Retinal pigment epithelial cell (primary cell): ENCODE data around the gene CHD2.

ENCODE experiments used
- DNase-seq: peaks from one replicate; pipeline ENCODE4 v3.0.0-alpha.2; 2010; ENCODE audit warnings: low read depth
- H3K4me3 ChIP-seq: 2 replicates; pipeline ENCODE4 v1.5.1; 2011; ENCODE audit warnings: mild to moderate bottlenecking, low read length, control low read depth, moderate library complexity
- TF ChIP-seq, protein P1 (sequence below): conservative IDR thresholded peaks from 2 replicates; pipeline ENCODE4 v1.5.1; 2011; ENCODE audit warnings: low read depth, low read length, control low read depth, inconsistent platforms

Gene CHD2

DNA sequence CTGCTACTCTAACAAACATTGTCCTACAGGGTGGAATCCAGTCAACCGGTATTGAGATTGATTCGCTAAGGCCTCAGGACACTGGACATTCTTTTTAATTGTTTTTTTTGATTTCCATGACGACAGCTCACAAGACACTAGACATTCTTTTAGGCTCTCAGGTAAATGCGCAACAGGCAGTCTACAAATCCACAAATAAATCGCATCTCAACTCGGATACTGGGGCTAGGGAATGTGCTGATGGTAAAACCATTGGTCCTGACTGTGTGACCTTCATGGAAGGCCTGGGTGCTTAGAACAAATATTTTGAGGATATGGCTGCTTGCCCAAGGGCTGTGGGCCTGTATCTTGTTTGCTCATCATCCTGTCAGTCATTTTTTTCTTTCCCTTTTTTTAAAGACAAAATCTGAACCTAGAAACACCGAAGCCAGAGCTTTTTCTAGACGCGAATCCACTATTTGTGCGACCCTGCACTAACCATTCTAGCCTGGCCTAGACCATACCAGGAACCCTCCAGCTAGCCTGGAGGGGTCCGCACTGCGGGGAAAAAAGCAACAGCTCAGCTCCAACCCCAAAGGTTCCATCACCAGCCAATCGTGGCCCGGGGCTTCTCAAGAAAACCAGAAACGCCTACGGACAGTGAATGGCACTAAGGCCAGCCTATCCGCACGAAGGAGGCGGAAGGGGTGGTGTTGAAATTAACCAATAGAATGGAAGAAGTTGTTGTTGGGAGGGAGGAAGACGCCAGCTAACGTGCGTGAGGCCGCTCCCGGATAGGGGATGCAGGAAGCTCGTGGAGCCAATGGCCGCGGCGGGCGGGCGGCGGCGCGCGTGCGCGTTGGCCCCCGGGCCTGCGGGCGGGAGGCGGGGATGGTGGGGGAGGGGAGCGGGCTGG, 18.1 kb upstream of the CHD2 start:
- TF ChIP-seq, protein P1, sequence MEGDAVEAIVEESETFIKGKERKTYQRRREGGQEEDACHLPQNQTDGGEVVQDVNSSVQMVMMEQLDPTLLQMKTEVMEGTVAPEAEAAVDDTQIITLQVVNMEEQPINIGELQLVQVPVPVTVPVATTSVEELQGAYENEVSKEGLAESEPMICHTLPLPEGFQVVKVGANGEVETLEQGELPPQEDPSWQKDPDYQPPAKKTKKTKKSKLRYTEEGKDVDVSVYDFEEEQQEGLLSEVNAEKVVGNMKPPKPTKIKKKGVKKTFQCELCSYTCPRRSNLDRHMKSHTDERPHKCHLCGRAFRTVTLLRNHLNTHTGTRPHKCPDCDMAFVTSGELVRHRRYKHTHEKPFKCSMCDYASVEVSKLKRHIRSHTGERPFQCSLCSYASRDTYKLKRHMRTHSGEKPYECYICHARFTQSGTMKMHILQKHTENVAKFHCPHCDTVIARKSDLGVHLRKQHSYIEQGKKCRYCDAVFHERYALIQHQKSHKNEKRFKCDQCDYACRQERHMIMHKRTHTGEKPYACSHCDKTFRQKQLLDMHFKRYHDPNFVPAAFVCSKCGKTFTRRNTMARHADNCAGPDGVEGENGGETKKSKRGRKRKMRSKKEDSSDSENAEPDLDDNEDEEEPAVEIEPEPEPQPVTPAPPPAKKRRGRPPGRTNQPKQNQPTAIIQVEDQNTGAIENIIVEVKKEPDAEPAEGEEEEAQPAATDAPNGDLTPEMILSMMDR, result no peak
- DNase-seq, result peak; percentile 99
- H3K4me3 ChIP-seq, result peak overlapping the region; percentile 49

DNA sequence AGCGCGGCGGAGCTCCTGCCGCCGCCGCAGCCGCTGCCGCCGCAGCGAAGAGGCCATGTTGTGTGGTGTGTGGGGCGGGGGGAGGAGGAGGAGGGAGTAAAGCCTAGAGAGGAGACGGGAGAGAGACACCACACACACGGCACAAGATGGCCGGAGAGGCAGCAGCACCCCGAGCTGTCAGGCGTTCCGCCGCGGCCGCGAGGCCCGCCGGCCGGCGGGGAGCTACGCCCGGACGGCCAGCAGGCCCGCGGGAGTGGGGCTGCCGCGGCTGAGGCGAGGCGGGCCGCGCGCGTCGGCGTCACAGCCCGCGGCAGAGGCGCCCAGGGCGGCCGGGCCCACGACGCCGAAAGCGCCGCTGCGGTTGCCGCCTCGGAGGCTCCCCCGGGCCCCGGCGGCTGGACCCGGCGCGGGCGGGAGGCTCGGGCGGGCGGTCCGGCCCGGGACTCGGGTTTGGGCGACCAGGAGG, 17.4 kb upstream of the CHD2 start:
- no peak for DNase-seq
- H3K4me3 ChIP-seq, result peak overlapping the region; percentile 99
- TF ChIP-seq, protein P1, result no peak

DNA sequence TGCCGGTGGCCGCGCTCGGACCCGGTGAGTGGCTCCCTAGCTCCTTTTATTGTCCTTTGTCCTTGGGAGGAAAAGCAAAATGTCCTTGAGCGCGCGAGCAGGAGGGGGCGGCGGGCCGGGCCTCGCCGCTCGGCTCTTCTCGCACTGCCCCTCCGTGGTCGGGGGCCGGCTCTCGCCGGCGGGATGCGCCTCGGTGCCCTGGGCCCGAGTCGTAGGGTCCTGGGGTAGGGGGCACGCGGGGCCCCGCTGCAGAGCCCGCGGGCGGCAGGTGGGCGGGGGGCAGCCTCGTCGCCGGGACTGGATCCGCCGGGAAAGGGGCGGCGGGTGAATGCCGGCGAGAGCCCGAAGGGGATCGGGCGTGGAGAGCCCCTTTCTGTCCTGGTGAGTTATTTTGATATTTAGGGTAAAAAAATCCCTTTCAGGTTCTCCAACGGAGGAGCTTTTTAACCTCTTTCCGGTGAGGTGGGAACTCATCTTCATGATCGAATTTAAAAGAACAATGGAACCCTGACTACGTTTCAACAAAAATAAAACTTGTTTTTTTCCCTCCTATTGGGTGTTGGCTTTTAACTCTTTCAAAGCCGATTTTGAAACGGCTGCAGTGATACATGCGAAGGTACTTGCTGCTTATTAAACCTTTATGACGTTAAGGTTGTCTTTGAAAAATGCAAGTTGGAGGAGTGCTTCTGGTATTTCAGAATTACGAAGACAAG, 16.8 kb upstream of the CHD2 start:
- no peak for DNase-seq
- H3K4me3 ChIP-seq, result peak overlapping the region; percentile 99
- TF ChIP-seq, protein P1, result no peak

DNA sequence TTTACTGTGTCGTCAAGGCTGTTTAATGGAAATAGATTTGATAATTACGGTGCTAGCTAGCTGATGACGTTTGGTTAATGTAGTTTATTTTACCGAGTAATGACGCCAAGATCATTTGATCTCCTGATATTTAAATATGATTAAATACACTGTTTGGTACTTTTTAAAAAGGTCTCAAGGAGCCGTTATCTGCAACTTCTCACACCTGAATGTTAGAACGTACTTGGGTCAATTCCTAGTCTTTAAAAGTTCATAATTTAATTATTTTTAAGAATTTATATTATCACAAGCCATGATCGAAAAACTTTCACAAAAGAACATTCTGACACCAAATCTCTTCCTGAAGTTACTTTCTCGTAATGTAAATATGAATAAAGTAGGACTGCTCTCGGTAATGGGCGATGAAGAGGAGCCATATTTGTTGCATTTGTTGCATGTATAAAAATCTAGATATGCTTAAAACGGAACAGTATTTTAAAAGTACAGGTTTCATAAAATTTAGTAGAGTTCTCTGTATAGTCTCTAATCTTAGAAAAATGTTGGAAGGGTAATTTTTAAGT, 16.2 kb upstream of the CHD2 start:
- H3K4me3 ChIP-seq, result peak overlapping the region; percentile 99
- TF ChIP-seq, protein P1, result no peak
- no peak for DNase-seq

DNA sequence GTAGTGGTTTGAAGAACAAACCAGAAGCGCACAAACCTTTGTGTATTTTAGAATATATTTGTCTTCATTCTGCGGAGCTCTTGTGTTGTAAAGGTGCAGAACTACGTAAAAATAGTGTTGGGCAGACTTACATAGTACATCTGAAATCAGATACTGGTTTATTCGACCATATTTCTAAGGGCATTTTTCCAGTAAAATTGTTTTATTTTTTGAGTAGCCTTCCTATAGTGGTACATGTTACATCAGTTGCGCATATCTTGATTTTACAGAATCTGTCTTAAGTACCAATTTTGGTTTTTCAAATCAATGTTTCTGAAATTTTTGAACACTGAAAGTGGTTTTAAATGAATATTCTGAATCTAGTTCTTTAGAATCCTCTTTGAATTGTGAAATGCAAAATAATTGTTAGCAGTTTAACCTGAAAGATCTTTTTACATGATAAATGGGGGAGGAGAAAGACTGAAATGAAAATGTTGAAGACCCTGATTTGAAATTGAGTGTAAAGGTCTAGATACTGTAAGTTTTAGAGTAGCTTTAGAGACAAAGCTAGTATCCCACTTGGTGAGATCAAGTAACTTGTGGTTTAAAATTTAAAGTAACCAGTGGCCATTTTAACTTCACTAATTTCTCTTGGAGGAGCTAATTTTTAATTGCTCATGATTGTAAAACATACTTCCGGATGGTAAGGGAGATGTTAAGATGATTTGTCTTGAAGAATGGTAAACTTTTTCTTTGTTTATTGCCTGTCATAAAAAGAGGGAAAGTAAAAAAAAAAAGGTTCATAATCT, 15.5 kb upstream of the CHD2 start:
- peak overlapping the region; percentile 99 for H3K4me3 ChIP-seq
- TF ChIP-seq, protein P1, result no peak
- no peak for DNase-seq

DNA sequence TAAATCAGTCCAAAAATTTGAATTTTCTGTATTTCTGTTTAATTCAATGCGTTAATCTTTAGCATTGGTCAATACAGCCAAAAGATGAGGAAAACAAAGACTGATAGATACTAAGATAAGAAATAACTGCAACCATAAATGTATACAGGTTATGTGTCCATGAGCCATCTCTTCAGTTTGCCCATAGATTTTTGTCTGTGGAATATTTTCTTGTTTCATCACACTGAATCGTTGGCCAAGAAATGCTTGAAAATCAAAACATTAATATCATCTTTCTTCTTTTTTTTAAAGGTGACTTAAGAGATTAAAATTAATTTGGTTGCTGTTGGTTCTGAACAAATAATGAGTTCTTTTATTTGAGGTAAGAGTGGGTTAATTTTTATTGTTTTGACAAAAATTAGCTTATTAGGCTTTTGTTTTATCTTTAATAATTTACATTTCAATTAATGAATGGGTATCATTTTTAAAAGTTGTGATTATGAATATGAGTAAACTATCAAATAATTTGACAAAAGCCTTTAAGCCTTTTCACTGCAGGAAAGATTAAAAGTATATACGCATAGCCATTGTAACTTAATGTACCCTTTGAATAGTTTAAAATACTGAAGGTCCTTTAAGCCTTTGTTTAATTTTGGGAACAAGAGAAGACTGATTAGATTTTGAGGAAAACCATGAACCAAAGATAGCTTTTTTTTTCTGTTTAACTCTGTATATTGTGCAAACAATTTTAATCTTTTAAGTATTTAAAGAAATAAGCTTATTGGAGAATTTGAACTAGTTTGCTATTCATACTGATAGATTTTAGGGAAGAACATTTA, 14.7 kb upstream of the CHD2 start:
- no peak for DNase-seq
- TF ChIP-seq, protein P1, result no peak

More for the DNA sequence above, 14.7 kb upstream of the CHD2 start:
- H3K4me3 ChIP-seq, result peak overlapping the region; percentile 99
